ENCODE data around the gene NUDT1. TPM values are rescaled to one million over a fixed set of nuclear protein-coding genes. Genes with fewer than 3 reads are reported as not detected.
A peak's percentile ranks its signal among the peaks of the same experiment; 100 is the strongest.

Gene NUDT1
- total and polyA plus RNA-seq, 2 experiments from 2014 or later = 54.5 to 163 TPM

GRCh38 chr7:2283074-2283473, 41.0 kb downstream of the NUDT1 start:
- Histone ChIP-seq H3K4me1 (ENCODE audit: insufficient read depth) (no peaks in the 10 kb centered on the region; the same call in 1 of the 2 replicates), H3K9me2 (ENCODE audit: insufficient read depth) (no peaks in the 10 kb centered on the region), H4K20me1 (replicated peaks; ENCODE audit: insufficient read depth) (no peaks in the 10 kb centered on the region; the same call in 1 of the 2 replicates), H3K27ac (ENCODE audit: low read depth) (no peak overlapping the region), H3K27me3 (ENCODE audit: insufficient read depth) (no peaks in the 10 kb centered on the region), H3K4me3 (no peak overlapping the region), H3K4me2 (no peak overlapping the region), H3F3A (replicated peaks; ENCODE audit: low read depth) (no peaks in the 10 kb centered on the region), H3K79me2 (replicated peaks; ENCODE audit: insufficient read depth) (peaks cover 31% of the 10 kb centered on the region), H2AFZ (no peak overlapping the region), H3K36me3 (ENCODE audit: insufficient read depth) (no peaks in the 10 kb centered on the region)
- Mint-ChIP-seq H3K27ac (no peak overlapping the region), H3K9me3 (no peaks in the 10 kb centered on the region), H3K4me3 (no peak overlapping the region), H3K27me3 (ENCODE audit: insufficient read depth, low read depth, poor library complexity) (peaks cover 8% of the 10 kb centered on the region), H3K4me1 (peaks cover 12% of the 10 kb centered on the region; the same call in 2 of the 3 replicates), H3K36me3 (ENCODE audit: low read depth) (no peaks in the 10 kb centered on the region)
- DNase-seq (ENCODE audit: low spot score) = no peak
- TF ChIP-seq STAT1 (IDR thresholded peaks at IDR 0.05; ENCODE audit: unreplicated experiment) = no peak
- TF ChIP-seq EZH2phosphoT487 (IDR thresholded peaks at IDR 0.05; ENCODE audit: unreplicated experiment) = no peak
- TF ChIP-seq, protein P1, sequence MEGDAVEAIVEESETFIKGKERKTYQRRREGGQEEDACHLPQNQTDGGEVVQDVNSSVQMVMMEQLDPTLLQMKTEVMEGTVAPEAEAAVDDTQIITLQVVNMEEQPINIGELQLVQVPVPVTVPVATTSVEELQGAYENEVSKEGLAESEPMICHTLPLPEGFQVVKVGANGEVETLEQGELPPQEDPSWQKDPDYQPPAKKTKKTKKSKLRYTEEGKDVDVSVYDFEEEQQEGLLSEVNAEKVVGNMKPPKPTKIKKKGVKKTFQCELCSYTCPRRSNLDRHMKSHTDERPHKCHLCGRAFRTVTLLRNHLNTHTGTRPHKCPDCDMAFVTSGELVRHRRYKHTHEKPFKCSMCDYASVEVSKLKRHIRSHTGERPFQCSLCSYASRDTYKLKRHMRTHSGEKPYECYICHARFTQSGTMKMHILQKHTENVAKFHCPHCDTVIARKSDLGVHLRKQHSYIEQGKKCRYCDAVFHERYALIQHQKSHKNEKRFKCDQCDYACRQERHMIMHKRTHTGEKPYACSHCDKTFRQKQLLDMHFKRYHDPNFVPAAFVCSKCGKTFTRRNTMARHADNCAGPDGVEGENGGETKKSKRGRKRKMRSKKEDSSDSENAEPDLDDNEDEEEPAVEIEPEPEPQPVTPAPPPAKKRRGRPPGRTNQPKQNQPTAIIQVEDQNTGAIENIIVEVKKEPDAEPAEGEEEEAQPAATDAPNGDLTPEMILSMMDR (conservative IDR thresholded peaks at IDR 0.05; ENCODE audit: low read depth in 2 of 2) = no peak
- no peak for TF ChIP-seq CREB1 (CRISPR knock-in tag; IDR thresholded peaks at IDR 0.05; ENCODE audit: low read depth)
- TF ChIP-seq EZH2 (IDR thresholded peaks at IDR 0.05; ENCODE audit: low read depth, unreplicated experiment) = no peak
- no peak for TF ChIP-seq NANOG (IDR thresholded peaks at IDR 0.05; ENCODE audit: borderline replicate concordance)
- no peak for TF ChIP-seq ZNF331 (CRISPR knock-in tag; IDR thresholded peaks at IDR 0.05; ENCODE audit: low read depth)
- TF ChIP-seq ZNF462 (CRISPR knock-in tag; IDR thresholded peaks at IDR 0.05) = no peak
- TF ChIP-seq, protein P2, sequence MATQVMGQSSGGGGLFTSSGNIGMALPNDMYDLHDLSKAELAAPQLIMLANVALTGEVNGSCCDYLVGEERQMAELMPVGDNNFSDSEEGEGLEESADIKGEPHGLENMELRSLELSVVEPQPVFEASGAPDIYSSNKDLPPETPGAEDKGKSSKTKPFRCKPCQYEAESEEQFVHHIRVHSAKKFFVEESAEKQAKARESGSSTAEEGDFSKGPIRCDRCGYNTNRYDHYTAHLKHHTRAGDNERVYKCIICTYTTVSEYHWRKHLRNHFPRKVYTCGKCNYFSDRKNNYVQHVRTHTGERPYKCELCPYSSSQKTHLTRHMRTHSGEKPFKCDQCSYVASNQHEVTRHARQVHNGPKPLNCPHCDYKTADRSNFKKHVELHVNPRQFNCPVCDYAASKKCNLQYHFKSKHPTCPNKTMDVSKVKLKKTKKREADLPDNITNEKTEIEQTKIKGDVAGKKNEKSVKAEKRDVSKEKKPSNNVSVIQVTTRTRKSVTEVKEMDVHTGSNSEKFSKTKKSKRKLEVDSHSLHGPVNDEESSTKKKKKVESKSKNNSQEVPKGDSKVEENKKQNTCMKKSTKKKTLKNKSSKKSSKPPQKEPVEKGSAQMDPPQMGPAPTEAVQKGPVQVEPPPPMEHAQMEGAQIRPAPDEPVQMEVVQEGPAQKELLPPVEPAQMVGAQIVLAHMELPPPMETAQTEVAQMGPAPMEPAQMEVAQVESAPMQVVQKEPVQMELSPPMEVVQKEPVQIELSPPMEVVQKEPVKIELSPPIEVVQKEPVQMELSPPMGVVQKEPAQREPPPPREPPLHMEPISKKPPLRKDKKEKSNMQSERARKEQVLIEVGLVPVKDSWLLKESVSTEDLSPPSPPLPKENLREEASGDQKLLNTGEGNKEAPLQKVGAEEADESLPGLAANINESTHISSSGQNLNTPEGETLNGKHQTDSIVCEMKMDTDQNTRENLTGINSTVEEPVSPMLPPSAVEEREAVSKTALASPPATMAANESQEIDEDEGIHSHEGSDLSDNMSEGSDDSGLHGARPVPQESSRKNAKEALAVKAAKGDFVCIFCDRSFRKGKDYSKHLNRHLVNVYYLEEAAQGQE (IDR thresholded peaks at IDR 0.05; ENCODE audit: unreplicated experiment) = no peak
- TF ChIP-seq ETS1 (IDR thresholded peaks at IDR 0.05) = no peak
- TF ChIP-seq JUNB (IDR thresholded peaks at IDR 0.05; ENCODE audit: unreplicated experiment) = no peak
- TF ChIP-seq ZNF114 (CRISPR knock-in tag; IDR thresholded peaks at IDR 0.05) = no peak
- ATAC-seq = peak; percentile 64

Data from GM23338 (cell line).